Subcutaneous adipose tissue (tissue), 4 donors: ENCODE data around the gene SCYL1. TPM values are rescaled to one million over a fixed set of nuclear protein-coding genes. Genes with fewer than 3 reads are reported as not detected.

Source experiments
- total RNA-seq, 4 donors: library from RNA; depleted of rRNA; stranded (reverse); fragments of >200 nt; gene quantifications; one replicate each; pipeline ENCODE4 v1.1.0, GENCODE V29; 2016
- TF ChIP-seq, protein P1 (sequence below): fragments of 450-650 bp; IDR thresholded peaks from one replicate; pipeline ENCODE4 v1.5.1; 2016; ENCODE audit warnings: low read depth, mild to moderate bottlenecking, control low read depth, antibody characterized with exemption, moderate library complexity

Gene SCYL1
- total RNA-seq, 4 donors from 2014 or later: 63.1 to 85.3 (median 67.0) TPM

DNA sequence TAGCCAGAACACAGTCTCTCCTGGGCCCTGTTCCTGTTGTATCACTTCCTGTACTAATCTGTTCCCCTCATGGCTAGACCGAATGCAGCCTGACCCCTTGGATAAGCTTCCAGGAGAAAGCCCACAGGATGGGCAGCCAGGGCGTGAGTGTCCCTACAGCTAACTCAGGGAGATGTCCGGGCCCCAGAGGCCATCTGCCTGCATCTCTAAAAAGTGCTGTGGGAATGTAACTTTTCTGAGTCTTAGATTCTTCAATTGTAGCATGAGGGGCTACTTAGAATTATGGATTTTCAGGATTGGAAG lies 33.8 kb upstream of the SCYL1 start:
- TF ChIP-seq, protein P1, sequence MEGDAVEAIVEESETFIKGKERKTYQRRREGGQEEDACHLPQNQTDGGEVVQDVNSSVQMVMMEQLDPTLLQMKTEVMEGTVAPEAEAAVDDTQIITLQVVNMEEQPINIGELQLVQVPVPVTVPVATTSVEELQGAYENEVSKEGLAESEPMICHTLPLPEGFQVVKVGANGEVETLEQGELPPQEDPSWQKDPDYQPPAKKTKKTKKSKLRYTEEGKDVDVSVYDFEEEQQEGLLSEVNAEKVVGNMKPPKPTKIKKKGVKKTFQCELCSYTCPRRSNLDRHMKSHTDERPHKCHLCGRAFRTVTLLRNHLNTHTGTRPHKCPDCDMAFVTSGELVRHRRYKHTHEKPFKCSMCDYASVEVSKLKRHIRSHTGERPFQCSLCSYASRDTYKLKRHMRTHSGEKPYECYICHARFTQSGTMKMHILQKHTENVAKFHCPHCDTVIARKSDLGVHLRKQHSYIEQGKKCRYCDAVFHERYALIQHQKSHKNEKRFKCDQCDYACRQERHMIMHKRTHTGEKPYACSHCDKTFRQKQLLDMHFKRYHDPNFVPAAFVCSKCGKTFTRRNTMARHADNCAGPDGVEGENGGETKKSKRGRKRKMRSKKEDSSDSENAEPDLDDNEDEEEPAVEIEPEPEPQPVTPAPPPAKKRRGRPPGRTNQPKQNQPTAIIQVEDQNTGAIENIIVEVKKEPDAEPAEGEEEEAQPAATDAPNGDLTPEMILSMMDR: no peak

DNA sequence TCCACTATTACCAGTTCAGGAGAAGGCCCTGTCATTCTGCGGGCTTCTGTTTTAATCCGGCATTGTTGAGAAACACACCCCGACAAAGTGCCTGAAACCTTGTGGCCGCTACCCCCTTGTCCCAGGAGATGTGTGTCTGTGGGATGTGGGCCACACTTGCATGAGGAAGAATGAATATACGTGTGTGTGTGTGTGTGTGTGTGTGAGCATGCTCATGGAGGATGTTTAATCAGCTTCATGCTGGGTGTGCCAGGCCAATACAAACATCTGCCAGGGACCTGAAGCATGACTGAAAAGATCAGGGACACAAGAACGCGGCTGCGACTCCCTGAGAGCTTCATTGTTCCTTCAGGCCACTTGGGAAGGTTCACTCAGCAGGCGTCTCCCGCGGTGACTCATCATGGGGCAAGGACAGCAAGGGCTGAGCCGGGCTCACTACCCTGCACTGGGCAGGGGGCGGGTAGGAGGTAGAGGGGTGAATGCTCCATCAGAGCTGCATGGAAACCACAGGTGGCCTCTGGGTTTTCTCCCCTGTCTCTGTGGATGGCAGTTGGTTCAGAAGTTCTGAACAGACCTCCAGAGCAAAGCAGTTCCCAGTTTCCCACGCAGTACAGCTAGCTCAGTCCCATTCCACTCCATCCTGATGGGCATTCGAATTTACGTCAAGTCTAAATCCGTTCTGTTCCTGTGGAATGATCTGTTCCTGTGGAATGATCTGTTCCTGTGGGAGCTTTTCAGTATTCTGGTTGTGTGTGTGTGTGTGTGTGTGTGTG lies 33.1 kb upstream of the SCYL1 start:
- TF ChIP-seq, protein P1: no peak

DNA sequence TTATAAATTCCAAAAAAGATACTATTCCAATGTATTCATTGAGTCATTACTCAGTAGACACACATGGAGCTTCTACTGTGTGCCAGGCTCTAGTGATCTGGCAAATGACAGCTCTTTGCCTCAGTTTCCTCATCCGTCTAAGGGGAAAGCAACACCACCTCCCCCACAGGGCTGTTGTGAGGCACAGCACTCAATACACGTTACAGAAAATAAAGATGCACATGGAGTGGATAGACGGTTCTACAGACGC lies 32.6 kb upstream of the SCYL1 start:
- TF ChIP-seq, protein P1: no peak

DNA sequence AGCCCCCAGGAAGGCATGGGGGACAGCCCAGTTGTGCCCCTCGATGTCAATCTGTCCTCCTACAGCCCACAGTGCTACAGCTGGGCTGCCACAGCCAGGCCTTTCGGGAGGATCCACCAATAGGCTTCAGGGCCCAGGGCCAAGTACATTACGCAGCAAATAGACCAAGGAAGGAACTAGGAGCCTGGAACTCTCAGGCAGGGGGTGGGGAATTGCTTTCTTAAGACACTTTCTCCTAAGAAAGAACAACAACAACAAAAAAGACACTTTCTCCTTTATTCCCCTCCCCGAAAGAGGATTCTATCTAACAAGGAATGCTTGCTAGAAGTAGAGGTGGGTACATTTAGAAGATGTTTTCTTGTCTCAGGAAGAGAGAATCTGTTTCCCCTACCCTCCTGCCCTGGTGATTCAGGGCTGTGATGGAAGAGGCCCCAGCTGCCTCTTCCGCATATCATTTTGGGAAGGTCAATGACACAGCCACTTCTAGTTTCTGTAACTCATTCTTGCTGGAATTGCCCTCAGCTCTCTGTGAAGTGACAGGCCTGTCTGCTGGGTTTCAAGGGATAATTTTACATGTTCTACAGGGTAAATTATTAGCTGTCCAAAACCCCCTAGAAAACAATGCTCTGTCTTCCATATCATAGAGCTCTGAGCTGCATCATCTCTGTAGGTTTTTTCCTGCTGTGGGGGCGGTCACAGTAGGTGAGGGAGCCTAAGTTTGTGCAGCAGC lies 32.1 kb upstream of the SCYL1 start:
- TF ChIP-seq, protein P1: no peak

DNA sequence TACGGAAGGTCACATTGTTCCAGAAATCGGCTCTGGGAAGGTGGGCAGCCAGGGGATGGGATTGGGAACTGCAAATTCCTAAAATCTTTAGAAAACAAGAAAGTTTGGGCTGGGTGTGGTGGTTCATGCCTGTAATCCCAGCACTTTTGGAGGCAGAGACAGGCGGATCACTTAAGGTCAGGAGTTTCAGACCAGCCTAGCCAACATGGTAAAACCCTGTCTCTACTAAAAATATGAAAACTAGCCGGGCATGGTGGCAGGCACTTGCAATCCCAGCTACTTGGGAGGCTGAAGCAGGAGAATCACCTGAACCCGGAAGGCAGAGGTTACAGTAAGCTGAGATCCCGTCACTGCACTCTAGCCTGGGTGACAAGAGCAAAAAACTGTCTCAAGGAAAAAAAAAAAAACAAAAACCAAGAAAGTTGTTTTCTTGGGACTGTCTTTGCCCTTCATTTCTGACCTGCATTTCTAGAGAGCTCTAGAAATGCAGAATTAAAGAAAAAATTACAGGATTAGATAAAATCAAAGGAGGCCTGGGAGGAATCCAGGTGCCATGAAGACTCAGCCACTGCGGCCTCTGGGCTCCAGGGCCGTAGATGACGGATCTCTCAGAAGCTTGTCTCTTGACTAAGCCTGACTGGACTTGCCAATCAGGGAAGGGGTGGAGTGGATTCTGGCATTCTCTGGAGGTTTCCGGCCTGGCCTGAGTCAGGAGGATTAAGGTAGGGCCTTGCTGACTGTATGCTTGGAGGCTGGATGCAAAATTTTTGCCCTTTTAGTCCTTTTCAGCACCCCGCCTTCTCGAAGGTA lies 31.3 kb upstream of the SCYL1 start:
- TF ChIP-seq, protein P1: no peak

DNA sequence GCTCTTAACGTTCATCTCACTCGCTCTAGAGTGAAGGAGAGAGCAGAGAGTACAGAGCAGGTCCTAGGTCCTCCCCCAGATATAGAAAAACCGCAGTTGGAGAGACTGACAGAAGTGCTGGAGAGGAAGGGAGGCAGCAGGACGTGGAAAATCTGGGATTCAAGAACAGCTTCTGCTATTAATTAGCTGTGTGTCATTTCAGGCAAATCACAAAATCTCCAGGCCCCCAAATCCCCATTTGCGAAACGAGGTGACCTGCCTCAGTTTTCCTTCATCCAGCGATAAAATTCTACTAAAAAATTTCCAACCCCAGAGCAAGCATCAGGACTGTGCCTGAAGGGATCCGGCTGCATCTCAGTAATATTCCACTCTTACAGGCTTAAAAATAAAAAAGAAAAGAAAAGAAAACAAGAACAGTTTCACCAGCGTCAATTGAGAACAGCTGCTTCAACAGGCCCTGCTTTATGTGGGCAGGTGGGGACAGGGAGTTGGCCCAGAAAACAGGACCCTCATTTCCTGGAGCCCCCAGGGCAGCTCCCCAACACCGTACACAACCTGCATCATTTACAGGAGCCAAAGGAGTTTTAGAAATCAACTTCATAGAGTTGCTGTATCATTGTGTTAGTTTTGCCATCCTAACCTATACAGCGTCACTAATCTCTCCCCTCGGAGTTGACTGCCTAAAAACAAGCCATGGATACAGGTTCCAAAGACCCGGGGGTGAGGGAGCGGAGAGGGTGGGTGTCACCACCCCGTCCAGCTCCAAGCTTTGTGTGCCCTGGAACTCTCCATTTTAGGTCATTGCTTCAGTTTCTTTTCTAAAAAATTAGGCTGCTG lies 28.4 kb upstream of the SCYL1 start:
- TF ChIP-seq, protein P1: no peak
